Bronchial epithelial cell (primary cell): ENCODE measurements around the gene TCFL5. TPM values are rescaled to one million over a fixed set of nuclear protein-coding genes. Genes with fewer than 3 reads are reported as not detected.

ENCODE experiments used
- DNase-seq: peaks from one replicate; pipeline ENCODE4 v3.0.0-alpha.2; 2010; ENCODE audit warnings: low read depth
- FAIRE-seq: peaks from 2 replicates; lab custom pipeline; 2011; peaks lifted over from hg19 to GRCh38; lab: Jason Lieb, UNC
- H3K27me3 ChIP-seq: 2 replicates; pipeline ENCODE4 v1.5.1; 2011; ENCODE audit warnings: low read length; ENCODE audit not compliant: control insufficient read depth, insufficient read depth
- H3K36me3 ChIP-seq: 2 replicates; pipeline ENCODE4 v1.5.1; 2011; ENCODE audit warnings: low read length; ENCODE audit not compliant: control insufficient read depth, insufficient read depth
- H3K4me3 ChIP-seq: 2 replicates; pipeline ENCODE4 v1.5.1; 2011; ENCODE audit warnings: mild to moderate bottlenecking, low read depth, low read length, control low read depth
- total RNA-seq: library from RNA; depleted of rRNA; stranded (reverse); fragments of >200 nt; gene quantifications from 2 replicates; pipeline ENCODE4 v1.2.1, GENCODE V29; 2014
- TF ChIP-seq, protein P1 (sequence below): IDR thresholded peaks from 2 replicates; pipeline ENCODE4 v1.5.1; 2011; ENCODE audit warnings: mild to moderate bottlenecking, moderate library complexity, low read length, control low read depth, inconsistent platforms; ENCODE audit not compliant: insufficient read depth, severe bottlenecking

The TCFL5 gene
- total RNA-seq, 1 donor from 2014 or later, result 14.5 TPM

DNA sequence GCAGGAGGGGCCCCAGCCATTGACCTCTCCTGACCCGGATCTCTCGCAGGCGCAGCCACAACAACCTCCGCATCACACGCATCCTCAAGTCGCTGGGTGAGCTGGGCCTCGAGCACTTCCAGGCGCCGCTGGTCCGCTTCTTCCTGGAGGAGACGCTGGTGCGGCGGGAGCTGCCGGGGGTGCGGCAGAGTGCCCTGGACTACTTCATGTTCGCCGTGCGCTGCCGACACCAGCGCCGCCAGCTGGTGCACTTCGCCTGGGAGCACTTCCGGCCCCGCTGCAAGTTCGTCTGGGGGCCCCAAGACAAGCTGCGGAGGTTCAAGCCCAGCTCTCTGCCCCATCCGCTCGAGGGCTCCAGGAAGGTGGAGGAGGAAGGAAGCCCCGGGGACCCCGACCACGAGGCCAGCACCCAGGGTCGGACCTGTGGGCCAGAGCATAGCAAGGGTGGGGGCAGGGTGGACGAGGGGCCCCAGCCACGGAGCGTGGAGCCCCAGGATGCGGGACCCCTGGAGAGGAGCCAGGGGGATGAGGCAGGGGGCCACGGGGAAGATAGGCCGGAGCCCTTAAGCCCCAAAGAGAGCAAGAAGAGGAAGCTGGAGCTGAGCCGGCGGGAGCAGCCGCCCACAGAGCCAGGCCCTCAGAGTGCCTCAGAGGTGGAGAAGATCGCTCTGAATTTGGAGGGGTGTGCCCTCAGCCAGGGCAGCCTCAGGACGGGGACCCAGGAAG lies 49.3 kb downstream of the TCFL5 start:
- no peak for FAIRE-seq
- Histone ChIP-seq H3K4me3 (no peak overlapping the region), H3K36me3 (peaks cover 28% of the 10 kb centered on the region), H3K27me3 (peaks cover 17% of the 10 kb centered on the region)
- no peak for DNase-seq
- TF ChIP-seq, protein P1, sequence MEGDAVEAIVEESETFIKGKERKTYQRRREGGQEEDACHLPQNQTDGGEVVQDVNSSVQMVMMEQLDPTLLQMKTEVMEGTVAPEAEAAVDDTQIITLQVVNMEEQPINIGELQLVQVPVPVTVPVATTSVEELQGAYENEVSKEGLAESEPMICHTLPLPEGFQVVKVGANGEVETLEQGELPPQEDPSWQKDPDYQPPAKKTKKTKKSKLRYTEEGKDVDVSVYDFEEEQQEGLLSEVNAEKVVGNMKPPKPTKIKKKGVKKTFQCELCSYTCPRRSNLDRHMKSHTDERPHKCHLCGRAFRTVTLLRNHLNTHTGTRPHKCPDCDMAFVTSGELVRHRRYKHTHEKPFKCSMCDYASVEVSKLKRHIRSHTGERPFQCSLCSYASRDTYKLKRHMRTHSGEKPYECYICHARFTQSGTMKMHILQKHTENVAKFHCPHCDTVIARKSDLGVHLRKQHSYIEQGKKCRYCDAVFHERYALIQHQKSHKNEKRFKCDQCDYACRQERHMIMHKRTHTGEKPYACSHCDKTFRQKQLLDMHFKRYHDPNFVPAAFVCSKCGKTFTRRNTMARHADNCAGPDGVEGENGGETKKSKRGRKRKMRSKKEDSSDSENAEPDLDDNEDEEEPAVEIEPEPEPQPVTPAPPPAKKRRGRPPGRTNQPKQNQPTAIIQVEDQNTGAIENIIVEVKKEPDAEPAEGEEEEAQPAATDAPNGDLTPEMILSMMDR, result no peak

DNA sequence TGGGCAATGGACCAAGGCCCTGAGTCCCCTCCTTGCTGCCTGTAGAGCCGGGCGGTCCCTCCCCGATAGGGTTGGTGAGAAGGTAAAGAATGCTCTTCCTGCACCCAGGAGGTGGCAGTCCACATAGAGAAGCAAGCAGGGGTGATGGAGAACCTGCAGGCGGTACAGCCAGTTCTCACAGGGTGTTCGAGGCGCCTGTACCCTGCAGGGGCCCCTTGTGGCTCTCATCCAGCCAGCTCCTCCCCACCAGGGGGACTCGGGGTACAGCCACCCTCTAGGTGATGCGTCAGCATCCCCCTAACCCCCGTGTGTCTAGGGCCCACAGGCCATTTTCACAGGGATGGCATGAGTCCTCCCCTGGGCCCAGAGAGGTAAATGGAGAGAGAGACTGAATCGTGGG lies 49.9 kb downstream of the TCFL5 start:
- no peak for DNase-seq
- TF ChIP-seq, protein P1, result no peak
- no peak overlapping the region for H3K4me3 ChIP-seq
- peaks cover 28% of the 10 kb centered on the region for H3K36me3 ChIP-seq
- FAIRE-seq, result no peak
- peaks cover 16% of the 10 kb centered on the region for H3K27me3 ChIP-seq

DNA sequence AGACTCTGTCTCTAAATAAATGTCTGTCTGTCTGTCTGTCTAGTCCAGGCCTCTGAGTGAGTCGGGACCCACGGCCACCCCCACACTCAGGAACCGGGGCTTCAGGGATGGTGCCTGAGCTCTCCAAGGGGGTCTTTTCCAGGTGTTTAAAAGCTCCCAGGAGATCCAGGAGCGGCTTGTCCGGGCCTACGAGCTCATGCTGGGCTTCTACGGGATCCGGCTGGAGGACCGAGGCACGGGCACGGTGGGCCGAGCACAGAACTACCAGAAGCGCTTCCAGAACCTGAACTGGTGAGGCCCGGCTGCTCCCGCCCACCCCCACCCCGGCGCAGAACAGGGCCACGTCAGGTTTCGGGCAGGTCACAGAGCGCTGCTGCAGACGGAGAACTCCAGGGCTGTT lies 50.3 kb downstream of the TCFL5 start:
- no peak for FAIRE-seq
- H3K27me3 ChIP-seq, result peaks cover 12% of the 10 kb centered on the region
- TF ChIP-seq, protein P1, result no peak
- H3K4me3 ChIP-seq, result no peak overlapping the region
- H3K36me3 ChIP-seq, result peaks cover 30% of the 10 kb centered on the region
- DNase-seq, result no peak

DNA sequence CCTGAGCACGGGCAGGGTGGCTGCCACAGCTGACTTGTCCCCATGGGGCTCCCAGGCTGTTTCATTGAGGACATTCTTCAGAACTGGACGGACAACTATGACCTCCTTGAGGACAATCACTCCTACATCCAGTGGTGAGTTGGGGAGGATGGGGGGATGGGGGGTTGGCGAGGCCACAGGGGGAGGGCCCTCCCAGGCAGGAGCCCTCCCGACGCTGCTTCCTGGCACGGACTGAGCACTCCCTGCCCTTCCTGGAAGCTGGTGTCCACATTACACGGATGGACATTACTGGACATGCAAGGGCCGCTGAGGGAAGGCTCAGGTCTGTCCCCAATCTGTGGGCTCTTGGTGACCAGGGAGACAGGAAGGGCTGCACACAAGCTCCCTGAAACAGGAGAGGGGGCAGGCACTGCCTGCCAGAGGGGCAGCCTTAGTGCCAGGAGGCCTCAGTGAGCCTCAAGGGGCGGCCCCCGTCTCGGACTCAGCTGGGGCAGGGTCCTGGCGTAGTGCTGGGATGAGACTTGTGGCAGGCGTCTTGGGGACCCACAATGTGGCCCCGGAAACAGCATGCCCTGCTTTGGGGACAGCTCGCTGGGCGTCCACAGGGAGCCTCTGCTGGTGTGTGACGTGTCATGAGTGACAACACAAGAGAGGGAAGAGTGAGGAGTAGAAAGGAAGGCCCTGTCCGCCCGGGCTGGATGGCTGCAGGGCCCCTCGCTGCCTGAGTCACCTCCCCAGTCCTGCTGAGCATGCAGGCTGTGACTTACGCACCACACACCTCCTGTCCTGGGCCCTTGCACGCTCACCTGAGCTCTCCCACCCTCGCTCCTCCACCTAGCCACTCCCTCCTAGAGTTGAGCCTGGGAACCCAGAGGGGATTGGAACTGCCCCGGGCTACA lies 51.8 kb downstream of the TCFL5 start:
- DNase-seq, result no peak
- TF ChIP-seq, protein P1, result no peak
- H3K27me3 ChIP-seq, result no peaks in the 10 kb centered on the region
- no peak for FAIRE-seq
- H3K4me3 ChIP-seq, result no peak overlapping the region
- H3K36me3 ChIP-seq, result peaks cover 30% of the 10 kb centered on the region

DNA sequence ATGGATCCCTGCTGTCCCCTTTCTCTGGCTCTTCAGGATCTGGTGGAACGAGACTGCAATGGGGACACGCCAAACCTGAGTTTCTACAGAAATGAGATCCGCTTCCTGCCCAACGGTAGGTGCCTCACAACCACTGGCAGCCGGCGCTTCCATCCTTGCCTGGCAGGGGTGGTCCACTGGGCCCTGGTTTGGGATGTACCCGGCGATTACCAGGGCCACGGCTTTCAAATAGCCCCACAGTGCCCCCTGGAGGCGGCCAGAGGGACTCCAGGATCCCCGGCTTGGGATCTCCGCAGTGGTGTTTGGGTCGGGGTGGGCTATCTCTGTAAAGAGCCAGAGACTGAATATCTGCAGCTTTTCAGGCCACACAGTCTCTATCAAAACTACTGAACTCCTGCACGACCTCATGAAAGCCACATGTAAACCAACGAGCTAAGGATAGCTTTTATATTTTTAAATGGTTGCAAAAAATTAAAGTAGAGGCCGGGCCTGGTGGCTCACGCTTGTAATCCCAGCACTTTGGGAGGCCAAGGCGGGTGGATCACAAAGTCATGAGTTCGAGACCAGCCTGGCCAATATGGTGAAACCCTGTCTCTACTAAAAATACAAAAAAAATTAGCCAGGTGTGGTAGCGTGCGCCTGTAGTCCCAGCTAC lies 53.3 kb downstream of the TCFL5 start:
- peak; percentile 25 for DNase-seq

More for the DNA sequence above, 53.3 kb downstream of the TCFL5 start:
- FAIRE-seq, result no peak
- Histone ChIP-seq H3K27me3 (no peaks in the 10 kb centered on the region), H3K4me3 (no peak overlapping the region), H3K36me3 (peaks cover 28% of the 10 kb centered on the region)
- TF ChIP-seq, protein P1, result peak; percentile 93
